ENCODE data around the gene CLEC7A.

DNA sequence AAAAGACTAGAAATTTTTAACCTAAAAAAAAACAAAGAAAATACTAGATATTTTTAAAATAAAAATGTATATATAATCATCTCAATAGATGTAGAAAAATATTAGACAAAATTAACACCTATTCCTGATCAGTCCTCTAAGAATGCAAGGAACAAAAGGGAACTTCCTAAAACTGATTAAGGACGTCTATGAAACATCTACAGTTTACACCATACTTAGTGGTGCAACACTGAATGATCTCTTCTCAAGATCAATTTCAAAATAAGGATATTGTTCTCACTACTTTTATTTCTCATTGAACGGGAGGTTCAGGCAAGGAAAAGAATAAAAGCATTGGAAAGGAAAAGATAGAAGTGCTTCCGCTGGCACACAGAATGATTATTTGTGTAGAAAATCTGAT is 26.0 kb upstream of the CLEC7A start:
- TF ChIP-seq CTCF (IDR thresholded peaks at IDR 0.05; ENCODE audit: insufficient read depth, low read length) (no peak), GABPA (IDR thresholded peaks at IDR 0.05; ENCODE audit: low read depth) (no peak)
